IPS DF 4.7 (cell line): ENCODE measurements around the gene CCDC12.

Source experiments
- DNase-seq: peaks from one replicate; pipeline ENCODE4 v3.0.0-alpha.2; 2013; ENCODE audit warnings: low spot score; ENCODE audit errors: extremely low read depth

The CCDC12 gene

DNA sequence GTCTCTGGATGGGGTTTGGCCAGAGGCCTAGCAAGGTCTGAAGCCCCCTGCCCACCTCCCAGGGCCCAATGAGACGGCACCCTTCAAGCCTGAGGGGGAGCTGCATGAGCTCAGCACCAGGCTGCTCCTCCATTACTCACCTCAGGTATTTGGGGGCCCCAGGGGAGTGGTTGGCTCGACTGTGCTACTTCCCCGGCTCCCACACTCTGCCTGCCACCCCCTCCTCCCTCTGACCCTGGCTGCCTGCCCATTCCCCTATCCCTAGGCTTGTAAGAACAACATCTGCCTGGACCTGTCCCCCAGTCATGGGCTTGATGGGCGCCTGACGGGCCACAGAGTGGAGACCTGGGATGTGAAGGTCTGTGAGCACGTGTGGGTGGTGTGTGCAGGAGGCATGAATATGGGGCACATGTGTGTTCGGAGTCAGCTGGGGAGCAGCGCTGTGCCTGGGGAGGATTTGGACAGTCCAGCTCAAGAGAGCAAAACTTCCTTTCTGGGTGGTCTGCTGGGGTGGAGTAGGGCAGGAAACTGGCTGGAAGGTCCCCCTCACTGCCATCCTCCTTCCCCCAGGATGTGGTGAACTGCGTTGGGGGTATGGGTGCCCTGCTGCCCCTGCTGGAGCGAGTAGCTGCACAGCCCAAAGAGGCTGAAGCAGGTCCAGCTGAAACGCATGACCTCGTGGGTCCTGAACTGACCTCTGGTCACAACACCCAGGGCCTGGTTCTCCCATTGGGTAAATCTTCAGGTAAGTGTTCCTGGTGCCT, 20.3 kb upstream of the CCDC12 start:
- no peak for DNase-seq

GRCh38 chr3:46995901-46996562, 19.5 kb upstream of the CCDC12 start:
- DNase-seq: no peak

GRCh38 chr3:46994801-46995731, 18.5 kb upstream of the CCDC12 start:
- DNase-seq: no peak

GRCh38 chr3:46993986-46994385, 17.4 kb upstream of the CCDC12 start:
- no peak for DNase-seq

- no peak for DNase-seq
Measured at GRCh38 chr3:46993292-46993691, 16.7 kb upstream of the CCDC12 start.

DNA sequence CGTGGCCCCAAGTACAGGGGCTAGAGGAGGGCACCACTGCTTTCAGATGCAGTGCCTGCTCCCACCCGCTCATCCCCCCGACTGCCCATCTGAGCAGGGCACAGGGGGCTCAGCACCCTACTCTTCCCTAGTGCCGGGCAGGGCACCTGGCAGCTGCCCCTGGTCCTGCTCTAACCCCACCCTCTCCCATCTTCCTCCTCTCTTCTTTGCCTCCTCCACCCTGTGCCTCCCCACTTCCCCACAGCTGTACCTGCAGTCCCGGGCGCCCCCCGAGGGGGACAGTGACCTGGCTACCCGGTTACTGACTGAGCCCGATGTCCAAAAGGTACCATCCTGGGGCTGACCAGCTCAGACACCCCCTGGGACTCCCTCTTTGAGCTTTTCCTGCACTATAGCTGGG, 15.7 kb upstream of the CCDC12 start:
- DNase-seq: no peak

DNA sequence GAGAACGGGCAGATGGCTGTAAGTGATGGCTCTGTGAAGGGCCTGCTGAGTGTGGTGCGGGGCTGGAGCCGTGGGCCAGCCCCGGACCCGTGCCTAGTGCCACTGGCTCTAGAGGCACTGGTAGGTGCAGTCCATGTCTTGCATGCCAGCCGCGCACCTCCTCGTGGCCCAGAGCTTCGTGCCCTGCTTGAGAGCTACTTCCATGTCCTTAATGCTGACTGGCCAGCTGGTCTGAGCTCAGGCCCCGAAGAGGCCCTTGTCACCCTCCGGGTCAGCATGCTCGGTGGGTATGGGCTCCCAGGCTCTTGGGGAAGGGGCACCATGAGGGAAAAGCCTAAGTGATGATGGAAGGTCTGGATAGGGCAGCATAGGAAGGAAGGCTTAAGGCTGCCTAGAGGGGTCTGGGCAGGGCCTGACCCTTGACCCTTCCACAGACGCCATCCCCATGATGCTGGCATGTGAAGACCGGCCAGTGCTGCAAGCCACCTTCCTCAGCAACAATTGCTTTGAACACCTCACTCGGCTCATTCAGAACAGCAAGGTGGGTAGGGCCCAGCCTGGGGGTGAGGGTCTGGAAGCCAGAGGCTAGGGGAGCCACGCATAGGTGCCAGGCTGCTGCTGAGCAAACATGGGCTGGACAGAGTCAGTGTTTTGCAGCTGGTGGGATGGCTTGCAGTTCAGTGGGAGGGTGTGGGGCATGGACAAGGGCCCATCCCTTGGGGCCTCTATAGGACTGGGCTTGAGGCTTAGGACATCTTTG, 15.0 kb upstream of the CCDC12 start:
- no peak for DNase-seq

DNA sequence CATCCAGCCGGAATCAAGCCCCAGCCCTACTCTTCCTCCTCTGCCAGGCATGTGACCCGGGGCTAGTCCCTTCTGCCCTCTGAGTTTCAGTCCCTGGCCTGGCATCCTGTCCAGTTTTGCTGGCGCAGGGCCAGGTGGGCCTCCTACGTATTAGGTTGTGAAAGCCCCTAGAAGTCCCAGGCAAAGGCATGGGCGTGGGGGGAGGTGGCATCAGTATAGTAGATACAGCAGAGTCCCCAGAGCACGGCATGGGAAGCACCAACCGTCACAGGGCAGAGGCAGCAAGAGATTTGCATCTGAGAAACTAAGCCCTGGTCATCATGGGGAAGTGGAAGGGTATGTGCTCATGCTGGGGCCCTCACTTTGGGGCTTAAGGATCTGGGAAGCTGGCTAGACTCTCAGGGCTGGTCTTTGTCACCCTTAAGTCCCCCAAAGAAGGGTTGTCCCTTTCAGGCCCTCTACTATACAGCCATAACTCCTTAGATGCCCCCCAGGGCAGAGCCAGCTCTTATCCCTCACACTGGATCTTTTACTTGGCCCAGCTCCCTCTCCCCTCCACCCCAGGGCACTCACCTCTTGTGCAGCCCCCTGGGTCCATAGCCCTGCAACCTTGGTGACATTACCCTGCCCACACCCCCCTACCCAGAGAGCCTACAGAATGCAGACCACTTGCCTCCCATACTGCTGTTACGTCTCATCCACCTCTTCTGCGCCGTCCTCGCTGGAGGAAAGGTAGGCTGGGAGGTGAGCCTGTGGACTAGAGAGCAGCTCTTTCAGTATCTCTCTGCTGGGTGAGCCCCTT, 14.2 kb upstream of the CCDC12 start:
- DNase-seq: no peak

GRCh38 chr3:46989146-46989810, 12.7 kb upstream of the CCDC12 start:
- no peak for DNase-seq

- no peak for DNase-seq
Measured at GRCh38 chr3:46988616-46989015, 12.1 kb upstream of the CCDC12 start.

- no peak for DNase-seq
Measured at GRCh38 chr3:46987743-46988401, 11.3 kb upstream of the CCDC12 start.

DNA sequence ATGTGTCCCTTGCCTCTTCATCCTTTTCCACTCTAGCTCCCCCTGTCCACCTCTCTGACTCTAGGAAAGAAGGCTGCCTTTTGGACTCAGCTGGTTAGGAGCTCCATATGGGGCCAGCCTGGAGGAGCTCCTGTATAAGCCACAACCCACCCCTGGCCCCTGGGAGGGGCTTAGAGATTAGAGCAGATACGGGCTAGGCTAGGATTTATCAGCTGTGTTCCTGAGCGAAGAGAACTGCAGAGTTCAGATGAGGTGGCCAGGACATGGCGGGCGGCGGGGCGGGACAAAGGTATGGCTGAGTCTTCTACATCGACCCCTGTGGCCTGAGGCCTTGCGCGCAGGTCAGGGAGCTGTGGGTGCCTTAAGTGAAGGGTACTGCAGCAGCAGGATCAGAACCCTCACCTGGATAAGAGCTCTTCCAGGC, 10.8 kb upstream of the CCDC12 start:
- DNase-seq: no peak

GRCh38 chr3:46986782-46987310, 10.3 kb upstream of the CCDC12 start:
- DNase-seq: no peak

GRCh38 chr3:46986055-46986730, 9.6 kb upstream of the CCDC12 start:
- no peak for DNase-seq

DNA sequence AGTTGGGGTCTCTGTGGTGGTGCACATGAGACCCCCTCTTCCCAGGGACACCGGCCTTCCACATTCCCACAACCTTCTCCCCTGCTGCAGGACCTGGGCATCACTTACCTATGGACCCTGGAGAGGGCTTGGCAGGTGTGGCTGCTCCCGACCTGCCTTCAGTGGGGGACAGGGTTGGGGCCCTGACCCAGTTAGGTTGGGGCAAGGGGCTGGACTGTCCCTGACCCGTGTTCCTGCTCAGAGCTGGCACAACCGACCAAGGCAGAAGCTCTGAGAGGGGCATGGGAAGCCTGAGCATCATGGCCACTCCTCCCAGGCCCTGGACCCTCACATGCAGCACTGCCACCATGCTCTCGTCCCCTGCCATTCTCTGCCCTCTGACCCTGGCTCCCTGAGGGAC, 9.0 kb upstream of the CCDC12 start:
- no peak for DNase-seq

- DNase-seq: no peak
Measured at GRCh38 chr3:46984591-46985459, 8.3 kb upstream of the CCDC12 start.

DNA sequence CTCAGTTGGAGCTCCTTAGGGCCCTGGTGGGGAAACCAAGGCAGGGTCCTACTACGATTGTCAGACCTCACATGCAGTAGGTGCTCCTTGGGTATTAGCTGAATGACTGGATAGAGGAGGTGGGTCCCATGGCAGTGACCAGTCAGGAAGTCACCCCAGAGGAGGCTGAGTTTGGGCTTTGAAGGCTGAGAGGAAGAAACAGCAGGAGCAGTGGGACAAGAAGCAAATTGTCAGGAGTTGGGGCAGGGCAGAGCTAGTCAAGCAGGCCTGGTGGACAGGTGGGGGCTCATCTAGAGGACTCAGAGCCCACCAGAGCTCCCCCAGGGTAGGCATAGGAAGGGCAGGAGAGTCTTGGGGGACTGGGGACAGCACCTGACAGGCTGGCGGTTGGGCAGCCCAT, 6.0 kb upstream of the CCDC12 start:
- DNase-seq: no peak
